Measurements from ENCODE around the gene TJAP1. TPM values are rescaled to one million over a fixed set of nuclear protein-coding genes. Genes with fewer than 3 reads are reported as not detected.

TJAP1 gene
- total and polyA plus RNA-seq, 2 experiments from 2014 or later: 10.3 to 16.4 TPM

DNA sequence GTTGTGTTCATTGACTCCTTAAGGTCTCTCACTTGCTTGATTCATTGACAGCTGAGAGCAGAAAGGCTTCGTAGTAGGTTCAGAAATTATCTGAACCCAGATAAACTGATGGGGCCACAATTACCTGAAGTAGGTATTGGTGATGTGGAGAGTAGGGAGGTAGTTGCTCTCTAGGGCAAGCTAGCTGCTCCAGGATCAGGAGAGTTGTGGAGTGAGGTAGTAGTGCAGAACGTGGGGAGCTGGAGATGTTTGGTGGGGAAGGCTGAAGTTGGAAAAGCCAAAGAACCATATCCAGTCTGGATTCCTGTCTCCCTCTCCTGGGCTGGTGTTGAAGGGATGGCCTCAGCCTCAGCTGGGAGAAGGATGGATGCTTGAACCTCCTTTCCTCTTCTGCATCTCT is 15.9 kb downstream of the TJAP1 start:
- TF ChIP-seq EZH2phosphoT487 (IDR thresholded peaks at IDR 0.05; ENCODE audit: low read depth, severe bottlenecking, unreplicated experiment) (no peak), EZH2 (IDR thresholded peaks at IDR 0.05; ENCODE audit: borderline replicate concordance) (no peak), CTCF (IDR thresholded peaks at IDR 0.05; ENCODE audit: poor library complexity) (no peak)
- Histone ChIP-seq H3K4me2 (no peak overlapping the region), H3K27ac (peak overlapping the region; percentile 60), H3K36me3 (replicated peaks; ENCODE audit: insufficient read depth, low read depth) (no peaks in the 10 kb centered on the region), H3K79me2 (peaks cover 37% of the 10 kb centered on the region), H4K20me1 (ENCODE audit: insufficient read depth, poor library complexity, severe bottlenecking) (peaks cover 38% of the 10 kb centered on the region), H2AFZ (no peak overlapping the region), H3K4me3 (no peak overlapping the region), H3K9me3 (ENCODE audit: low read depth) (no peaks in the 10 kb centered on the region), H3K9me2 (replicated peaks; ENCODE audit: insufficient read depth) (no peaks in the 10 kb centered on the region), H3K4me1 (ENCODE audit: insufficient read depth) (peaks cover 47% of the 10 kb centered on the region), H3K27me3 (no peaks in the 10 kb centered on the region)
- no peak for DNase-seq (ENCODE audit: low spot score)
- WGBS (ENCODE audit: low lambda C conversion rate, missing lambda C conversion rate): 83% methylated on average over 2 of the region's 2 CpGs

GRCh38 chr6:43493833-43494232 is 16.5 kb downstream of the TJAP1 start:
- H3K4me1 ChIP-seq (ENCODE audit: insufficient read depth): peaks cover 47% of the 10 kb centered on the region
- H3K27ac ChIP-seq: peak overlapping the region; percentile 60
- no peak overlapping the region for H2AFZ ChIP-seq
- WGBS (ENCODE audit: low lambda C conversion rate, missing lambda C conversion rate): 70% methylated on average over 7 of the region's 7 CpGs
- H4K20me1 ChIP-seq (ENCODE audit: insufficient read depth, poor library complexity, severe bottlenecking): peaks cover 38% of the 10 kb centered on the region
- H3K36me3 ChIP-seq (replicated peaks; ENCODE audit: insufficient read depth, low read depth): no peaks in the 10 kb centered on the region
- TF ChIP-seq EZH2phosphoT487 (IDR thresholded peaks at IDR 0.05; ENCODE audit: low read depth, severe bottlenecking, unreplicated experiment) (no peak), EZH2 (IDR thresholded peaks at IDR 0.05; ENCODE audit: borderline replicate concordance) (no peak)
- H3K27me3 ChIP-seq: no peaks in the 10 kb centered on the region
- H3K79me2 ChIP-seq: peaks cover 31% of the 10 kb centered on the region
- H3K9me3 ChIP-seq (ENCODE audit: low read depth): no peaks in the 10 kb centered on the region
- no peak overlapping the region for H3K4me3 ChIP-seq
- H3K9me2 ChIP-seq (replicated peaks; ENCODE audit: insufficient read depth): no peaks in the 10 kb centered on the region
- H3K4me2 ChIP-seq: no peak overlapping the region
- DNase-seq (ENCODE audit: low spot score): peak; percentile 60

DNA sequence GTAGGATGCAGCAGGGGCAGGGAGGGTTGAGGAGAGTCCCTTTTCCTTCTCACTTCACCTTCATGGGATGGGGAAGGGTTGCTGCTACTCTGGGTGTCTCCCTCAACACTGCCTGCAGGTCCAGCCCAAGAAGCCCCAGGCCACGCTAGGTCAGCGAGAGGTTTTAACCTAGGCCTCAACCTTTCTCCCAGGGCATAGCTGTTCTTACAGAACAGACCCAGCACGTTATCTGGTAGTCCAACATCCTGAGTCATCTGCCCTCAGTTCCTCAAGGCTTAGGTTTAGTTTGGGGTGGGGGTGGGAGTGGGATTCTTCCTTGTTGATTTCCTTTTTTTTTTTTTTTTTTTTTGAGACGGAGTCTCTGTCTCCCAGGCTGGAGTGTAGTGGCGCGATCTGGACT is 17.0 kb downstream of the TJAP1 start:
- Histone ChIP-seq H3K36me3 (replicated peaks; ENCODE audit: insufficient read depth, low read depth) (no peaks in the 10 kb centered on the region), H3K27me3 (no peaks in the 10 kb centered on the region), H3K4me3 (no peak overlapping the region), H3K4me1 (ENCODE audit: insufficient read depth) (peaks cover 47% of the 10 kb centered on the region), H4K20me1 (ENCODE audit: insufficient read depth, poor library complexity, severe bottlenecking) (peaks cover 33% of the 10 kb centered on the region), H3K9me3 (ENCODE audit: low read depth) (no peaks in the 10 kb centered on the region), H2AFZ (no peak overlapping the region), H3K9me2 (replicated peaks; ENCODE audit: insufficient read depth) (no peaks in the 10 kb centered on the region), H3K4me2 (no peak overlapping the region), H3K79me2 (peaks cover 27% of the 10 kb centered on the region), H3K27ac (peak overlapping the region; percentile 3)
- 76% methylated on average over 4 of the region's 6 CpGs for WGBS (ENCODE audit: low lambda C conversion rate, missing lambda C conversion rate)
- TF ChIP-seq EZH2phosphoT487 (IDR thresholded peaks at IDR 0.05; ENCODE audit: low read depth, severe bottlenecking, unreplicated experiment): no peak
- TF ChIP-seq EZH2 (IDR thresholded peaks at IDR 0.05; ENCODE audit: borderline replicate concordance): no peak
- TF ChIP-seq CTCF (IDR thresholded peaks at IDR 0.05; ENCODE audit: poor library complexity): no peak
- DNase-seq (ENCODE audit: low spot score): no peak

DNA sequence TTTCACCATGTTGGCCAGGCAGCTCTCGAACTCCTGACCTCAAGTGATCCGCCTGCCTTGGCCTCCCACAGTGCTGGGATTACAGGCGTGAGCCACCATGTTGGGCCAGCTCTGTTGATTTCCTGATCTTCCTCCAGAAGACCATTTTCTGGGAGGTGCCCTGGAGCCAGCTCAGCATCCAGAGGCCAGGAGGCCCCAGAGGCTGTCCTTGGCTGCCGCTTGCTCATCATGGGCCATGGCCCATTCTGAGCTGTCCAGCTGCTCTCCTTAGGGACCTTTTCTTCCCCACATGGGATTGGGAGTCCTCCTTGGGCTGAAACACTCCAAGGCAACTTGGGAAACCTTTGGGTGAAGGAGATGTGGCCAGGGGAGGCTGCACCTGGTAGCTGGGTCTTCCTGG is 17.4 kb downstream of the TJAP1 start:
- peaks cover 30% of the 10 kb centered on the region for H4K20me1 ChIP-seq (ENCODE audit: insufficient read depth, poor library complexity, severe bottlenecking)
- 96% methylated on average over 4 of the region's 4 CpGs for WGBS (ENCODE audit: low lambda C conversion rate, missing lambda C conversion rate)
- no peaks in the 10 kb centered on the region for H3K9me3 ChIP-seq (ENCODE audit: low read depth)

More for the DNA sequence above, 17.4 kb downstream of the TJAP1 start:
- Histone ChIP-seq H3K79me2 (peaks cover 23% of the 10 kb centered on the region), H3K4me1 (ENCODE audit: insufficient read depth) (peaks cover 47% of the 10 kb centered on the region), H3K4me3 (no peak overlapping the region), H3K9me2 (replicated peaks; ENCODE audit: insufficient read depth) (no peaks in the 10 kb centered on the region), H3K27ac (peak overlapping the region; percentile 3), H3K4me2 (no peak overlapping the region), H2AFZ (no peak overlapping the region), H3K27me3 (no peaks in the 10 kb centered on the region), H3K36me3 (replicated peaks; ENCODE audit: insufficient read depth, low read depth) (no peaks in the 10 kb centered on the region)
- no peak for TF ChIP-seq EZH2 (IDR thresholded peaks at IDR 0.05; ENCODE audit: borderline replicate concordance)
- no peak for TF ChIP-seq CTCF (IDR thresholded peaks at IDR 0.05; ENCODE audit: poor library complexity)
- no peak for TF ChIP-seq EZH2phosphoT487 (IDR thresholded peaks at IDR 0.05; ENCODE audit: low read depth, severe bottlenecking, unreplicated experiment)
- DNase-seq (ENCODE audit: low spot score): no peak

Measured in hepatocyte (in vitro differentiated cells).